Ecto neural progenitor cell (in vitro differentiated cells): ENCODE data around the gene CNN3.
A peak's percentile ranks its signal among the peaks of the same experiment; 100 is the strongest.
"Not testable (repeated sequence)": the region's sequence is repeated elsewhere in the genome, so short reads cannot be mapped to it uniquely, and the experiment has no call there.

ENCODE experiments used
- DNase-seq: peaks from one replicate; pipeline ENCODE4 v3.0.0-alpha.2; 2018; ENCODE audit warnings: low spot score

Gene CNN3

GRCh38 chr1:94949681-94950661 is 23.1 kb upstream of the CNN3 start:
- DNase-seq, result no peak

GRCh38 chr1:94947437-94947836 is 20.5 kb upstream of the CNN3 start:
- no peak for DNase-seq

- no peak for DNase-seq
These were observed 20.0 kb upstream of the CNN3 start for GRCh38 chr1:94946886-94947285.

- no peak for DNase-seq
These were observed 15.5 kb upstream of the CNN3 start for GRCh38 chr1:94942171-94943128.

GRCh38 chr1:94941480-94941879 is 14.6 kb upstream of the CNN3 start:
- not testable (repeated sequence) for DNase-seq

- DNase-seq, result no peak
These were observed 13.8 kb upstream of the CNN3 start for GRCh38 chr1:94940738-94941137.

- no peak for DNase-seq
These were observed 10.9 kb upstream of the CNN3 start for GRCh38 chr1:94937820-94938219.

GRCh38 chr1:94936861-94937620 is 10.1 kb upstream of the CNN3 start:
- DNase-seq, result no peak

- DNase-seq, result no peak
These were observed 8.6 kb upstream of the CNN3 start for GRCh38 chr1:94935476-94935875.

- no peak for DNase-seq
These were observed 8.1 kb upstream of the CNN3 start for GRCh38 chr1:94935034-94935433.

- no peak for DNase-seq
These were observed 7.6 kb upstream of the CNN3 start for GRCh38 chr1:94934551-94934950.

- DNase-seq, result no peak
These were observed 4.4 kb upstream of the CNN3 start for GRCh38 chr1:94931254-94931841.

- no peak for DNase-seq
These were observed 2.7 kb upstream of the CNN3 start for GRCh38 chr1:94929351-94930217.

- no peak for DNase-seq
These were observed 1.5 kb upstream of the CNN3 start for GRCh38 chr1:94928293-94928939.

GRCh38 chr1:94927405-94928175 is 680 bp upstream of the CNN3 start:
- DNase-seq, result no peak

GRCh38 chr1:94926126-94926914 is 590 bp downstream of the CNN3 start:
- peak; percentile 81 for DNase-seq

- peak; percentile 95 for DNase-seq
These were observed 1.3 kb downstream of the CNN3 start for GRCh38 chr1:94925561-94926125.

GRCh38 chr1:94925004-94925403 is 1.9 kb downstream of the CNN3 start:
- no peak for DNase-seq
